Measurements from ENCODE around the gene AGAP3. TPM values are rescaled to one million over a fixed set of nuclear protein-coding genes. Genes with fewer than 3 reads are reported as not detected.

The AGAP3 gene
- total RNA-seq, 2 donors from 2014 or later = 55.7 to 63.6 TPM

DNA sequence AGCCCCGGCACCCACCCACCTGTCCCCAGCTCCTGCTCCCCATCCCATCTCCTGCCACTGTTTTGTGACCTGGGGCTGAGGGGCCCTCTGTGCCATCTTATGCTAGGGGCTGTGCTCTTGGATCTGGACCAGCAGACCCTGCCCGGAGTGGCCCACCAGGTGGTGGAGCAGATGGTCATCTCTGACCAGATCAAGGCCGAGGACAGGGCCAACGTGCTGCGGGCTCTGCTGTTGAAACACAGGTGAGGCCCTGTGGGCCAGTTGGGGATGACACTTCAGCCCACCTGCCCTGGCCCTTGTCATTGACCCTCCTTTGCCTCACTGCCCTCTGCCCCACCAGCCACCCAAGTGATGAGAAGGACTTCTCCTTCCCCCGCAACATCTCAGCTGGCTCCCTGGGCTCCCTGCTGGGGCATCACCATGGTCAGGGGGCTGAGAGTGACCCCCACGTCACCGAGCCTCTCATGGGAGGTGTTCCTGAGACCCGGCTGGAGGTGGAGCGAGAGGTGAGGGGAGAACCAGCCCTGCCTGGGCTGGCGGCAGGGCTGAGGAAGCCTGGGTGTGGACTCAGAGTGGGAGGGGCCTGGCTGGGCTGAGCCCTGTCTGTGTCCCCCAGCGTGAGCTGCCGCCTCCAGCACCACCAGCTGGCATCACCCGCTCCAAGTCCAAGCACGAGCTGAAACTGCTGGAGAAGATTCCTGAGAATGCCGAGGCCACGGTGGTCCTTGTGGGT, 16.3 kb upstream of the AGAP3 start:
- intact Hi-C loops (cut with DNase I) = no loop called here
- DNase-seq (ENCODE audit: low spot score) = no peak

- DNase-seq (ENCODE audit: low spot score) = no peak
- intact Hi-C loops (cut with DNase I) = no loop called here
Measured at GRCh38 chr7:151070574-151070960, 15.7 kb upstream of the AGAP3 start.

- no peak for DNase-seq (ENCODE audit: low spot score)
- intact Hi-C loops (cut with DNase I) = no loop called here
Measured at GRCh38 chr7:151071032-151071866, 15.0 kb upstream of the AGAP3 start.

DNA sequence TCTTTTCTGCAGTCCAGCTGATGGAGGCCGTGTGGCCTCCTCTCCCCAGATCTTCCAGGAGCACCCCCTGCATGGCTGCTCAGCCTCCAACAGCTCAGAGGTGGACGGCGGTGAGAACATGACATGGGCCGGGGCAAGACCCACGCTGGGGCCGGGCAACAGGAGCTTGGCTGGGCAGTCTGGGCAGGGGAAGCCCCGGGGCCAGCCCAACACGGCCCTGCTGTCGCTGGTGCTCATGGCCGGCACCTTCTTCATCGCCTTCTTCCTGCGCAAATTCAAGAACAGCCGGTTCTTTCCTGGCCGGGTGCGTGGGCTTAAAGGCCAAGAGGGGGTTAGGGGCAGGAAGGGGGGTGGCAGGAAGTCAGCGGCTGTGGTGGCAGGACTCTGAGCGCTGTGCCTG, 12.3 kb upstream of the AGAP3 start:
- intact Hi-C loops (cut with DNase I) = no loop called here
- no peak for DNase-seq (ENCODE audit: low spot score)

DNA sequence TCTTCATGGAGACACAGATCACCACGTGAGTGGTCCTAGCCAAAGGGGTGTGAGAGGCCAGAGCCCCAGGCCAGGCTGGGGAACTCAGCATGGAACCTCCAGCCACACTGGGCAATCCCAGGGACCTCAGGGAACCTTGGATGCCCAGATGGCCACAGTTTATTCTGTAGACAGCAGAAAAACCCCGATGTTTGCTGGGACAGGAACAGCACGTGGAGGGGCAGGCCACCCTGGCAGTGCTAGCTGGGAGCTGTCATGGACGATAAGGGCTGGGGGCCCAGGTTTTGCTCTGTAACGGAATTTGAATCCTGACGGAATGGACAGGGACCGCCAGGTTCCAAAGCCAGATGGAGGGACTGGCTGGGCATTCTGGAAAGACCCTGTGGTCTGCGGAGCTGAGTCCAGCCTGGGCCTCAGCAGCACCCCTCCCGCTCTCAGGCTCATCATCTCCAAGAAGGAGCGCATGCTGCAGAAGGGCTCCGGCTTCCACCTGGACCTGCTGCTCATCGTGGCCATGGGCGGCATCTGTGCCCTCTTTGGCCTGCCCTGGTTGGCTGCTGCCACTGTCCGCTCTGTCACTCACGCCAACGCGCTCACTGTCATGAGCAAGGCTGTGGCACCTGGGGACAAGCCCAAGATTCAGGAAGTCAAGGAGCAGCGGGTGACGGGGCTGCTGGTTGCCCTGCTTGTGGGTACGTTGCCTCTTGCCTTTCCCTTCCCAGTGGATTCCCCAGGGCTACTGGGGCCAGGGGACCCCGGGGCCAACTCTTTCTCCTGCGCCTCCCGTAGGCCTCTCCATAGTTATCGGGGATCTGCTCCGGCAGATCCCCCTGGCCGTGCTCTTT, 11.2 kb upstream of the AGAP3 start:
- DNase-seq (ENCODE audit: low spot score) = no peak
- intact Hi-C loops (cut with DNase I) = no loop called here

GRCh38 chr7:151075662-151075971, 10.7 kb upstream of the AGAP3 start:
- intact Hi-C loops (cut with DNase I) = no loop called here
- no peak for DNase-seq (ENCODE audit: low spot score)

GRCh38 chr7:151075978-151076426, 10.3 kb upstream of the AGAP3 start:
- intact Hi-C loops (cut with DNase I) = no loop called here
- DNase-seq (ENCODE audit: low spot score) = no peak

DNA sequence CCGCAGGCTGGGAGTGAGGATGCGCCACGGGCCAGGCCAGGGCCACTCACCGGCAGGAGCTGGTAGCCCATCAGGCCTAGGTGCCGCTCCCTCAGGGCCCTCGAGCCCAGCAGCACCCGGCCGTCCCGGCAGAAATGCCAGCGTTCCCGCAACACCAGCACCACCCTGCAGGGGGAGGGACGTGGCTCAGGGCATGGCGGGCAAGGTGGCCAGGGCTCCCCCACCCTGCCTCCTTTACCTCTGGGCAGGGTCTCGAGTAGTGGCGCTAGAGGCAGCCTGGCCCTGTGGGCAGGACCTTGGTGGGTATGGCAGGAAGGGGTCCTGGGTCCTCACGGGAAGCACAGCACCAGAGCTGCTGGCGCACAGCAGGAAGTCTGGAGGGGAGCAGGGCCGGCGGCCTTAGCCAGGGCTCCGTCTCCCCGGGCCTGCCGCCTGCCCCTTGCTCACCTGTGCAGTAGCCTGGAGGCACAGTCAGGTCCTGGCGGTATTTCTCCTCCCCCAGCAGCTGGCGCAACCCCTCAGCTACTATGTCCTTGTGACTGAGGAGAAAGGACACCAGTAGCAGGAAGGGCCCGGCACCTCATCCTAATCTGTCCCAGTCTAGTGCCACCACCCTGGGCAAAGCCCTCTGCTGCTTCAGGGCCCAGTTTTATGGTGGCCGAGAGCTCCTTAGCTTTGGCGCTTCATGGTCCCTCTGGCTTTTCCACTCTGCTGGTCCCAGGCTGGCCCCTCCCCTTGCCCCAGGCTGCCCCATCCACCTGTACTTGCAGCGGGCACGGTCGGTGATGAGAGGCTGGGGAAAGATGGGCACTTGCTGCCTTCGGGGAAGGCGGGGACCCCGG, 9.2 kb upstream of the AGAP3 start:
- no peak for DNase-seq (ENCODE audit: low spot score)
- intact Hi-C loops (cut with DNase I) = no loop called here

GRCh38 chr7:151077705-151078232, 8.5 kb upstream of the AGAP3 start:
- intact Hi-C loops (cut with DNase I) = no loop called here
- DNase-seq (ENCODE audit: low spot score) = no peak

- no peak for DNase-seq (ENCODE audit: low spot score)
- intact Hi-C loops (cut with DNase I) = no loop called here
Measured at GRCh38 chr7:151078233-151079040, 7.8 kb upstream of the AGAP3 start.

GRCh38 chr7:151079199-151079910, 6.9 kb upstream of the AGAP3 start:
- intact Hi-C loops (cut with DNase I) = no loop called here
- no peak for DNase-seq (ENCODE audit: low spot score)

GRCh38 chr7:151080067-151080521, 6.2 kb upstream of the AGAP3 start:
- DNase-seq (ENCODE audit: low spot score) = no peak
- intact Hi-C loops (cut with DNase I) = no loop called here

GRCh38 chr7:151080522-151081169, 5.6 kb upstream of the AGAP3 start, which contains the start of gene FASTK:
Gene FASTK (minus strand): TSS chr7:151080809. CDS start chr7:151080766, 43 bp downstream.
- DNase-seq (ENCODE audit: low spot score) = peak; percentile 97
- intact Hi-C loops (cut with DNase I) = no loop called here

GRCh38 chr7:151081170-151082101, 4.8 kb upstream of the AGAP3 start:
- DNase-seq (ENCODE audit: low spot score) = no peak
- intact Hi-C loops (cut with DNase I) = no loop called here

DNA sequence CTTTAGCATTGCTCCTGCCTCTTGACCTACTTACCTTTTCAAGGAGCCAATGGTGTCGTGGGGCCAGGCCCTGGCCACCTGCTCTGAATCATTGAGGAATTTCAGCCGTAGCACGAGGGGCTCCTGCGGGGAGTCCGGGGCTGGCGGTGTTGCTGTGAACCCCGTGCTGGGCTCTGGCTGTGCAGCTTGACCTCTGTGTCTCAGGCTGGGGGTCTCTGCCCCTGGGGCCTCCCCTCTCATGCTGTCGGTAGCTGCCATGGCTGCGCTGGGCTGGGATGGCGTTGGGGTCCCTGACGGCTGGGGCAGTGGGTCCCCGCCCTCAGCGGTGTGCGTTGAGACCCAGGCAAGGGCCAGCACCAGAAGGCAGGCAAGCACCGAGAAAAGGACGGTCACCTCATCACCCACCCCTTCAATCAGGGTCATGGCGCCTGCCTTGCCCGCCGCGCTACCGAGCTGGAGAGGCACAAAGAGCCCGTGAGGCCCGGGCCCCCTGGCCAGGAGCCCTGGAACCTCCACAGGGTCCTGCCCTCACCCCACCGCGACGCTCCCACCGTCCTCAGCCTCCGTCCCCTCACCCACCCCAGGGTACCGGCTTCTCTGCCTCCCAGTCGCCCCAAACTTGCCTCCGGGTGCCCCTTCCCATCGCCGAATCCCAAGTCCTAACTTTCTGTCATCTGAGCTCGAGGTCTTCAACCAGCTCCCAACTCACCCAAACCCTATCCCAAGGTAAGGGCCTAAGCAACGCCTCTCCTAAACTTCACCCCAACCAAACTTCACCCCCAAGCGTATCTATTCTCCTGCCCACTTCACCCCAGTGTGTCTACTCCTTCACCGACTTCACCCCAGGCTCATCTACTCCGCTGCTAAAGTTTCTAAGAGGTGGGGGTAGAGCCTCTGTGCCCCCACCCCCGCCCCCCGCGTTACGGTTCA, 3.9 kb upstream of the AGAP3 start:
- no peak for DNase-seq (ENCODE audit: low spot score)
- intact Hi-C loops (cut with DNase I) = no loop called here
